ENCODE data around the gene KIAA0408. TPM values are rescaled to one million over a fixed set of nuclear protein-coding genes. Genes with fewer than 3 reads are reported as not detected.

KIAA0408 gene
- total and polyA plus RNA-seq, 2 of the 8 experiments (the other 6 are each of a cell fraction or from before 2014, with no cell fraction given), result 3.3 to 10.8 TPM

DNA sequence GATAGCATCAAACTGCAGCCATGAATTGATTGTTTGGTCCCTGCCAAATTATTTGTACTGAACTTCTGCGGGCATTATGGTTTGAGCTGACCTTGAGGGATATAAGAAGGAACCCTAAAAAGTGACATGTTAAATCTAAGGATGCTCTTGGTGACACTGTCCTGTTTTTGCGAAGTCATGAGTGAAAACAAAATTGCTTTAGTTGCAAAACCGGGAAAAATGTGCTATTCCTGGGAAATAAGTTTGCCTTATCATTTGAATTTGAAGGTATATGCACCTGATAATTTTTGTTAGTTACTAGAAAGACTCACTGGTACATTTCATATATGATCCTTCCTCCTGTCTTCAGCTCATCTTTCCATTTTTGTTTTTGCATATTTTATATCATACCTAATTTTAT is 7.8 kb downstream of the KIAA0408 start:
- Histone ChIP-seq H3K9me3 (ENCODE audit: insufficient read depth in 2 of 2, low read depth in 1 of 2, low read length in 1 of 2) (no peaks in the 10 kb centered on the region), H3K4me2 (ENCODE audit: insufficient read depth in 1 of 2, low read depth in 2 of 2, low read length in 2 of 2) (no peak overlapping the region), H2BK12ac (ENCODE audit: low read depth, low read length) (no peak overlapping the region), H3K14ac (ENCODE audit: insufficient read length) (no peak overlapping the region), H4K91ac (replicated peaks; ENCODE audit: insufficient read length, low read length) (no peak overlapping the region), H2BK120ac (replicated peaks; ENCODE audit: low read depth, low read length) (no peak overlapping the region), H3K56ac (replicated peaks; ENCODE audit: insufficient read length, low read depth, low read length) (no peak overlapping the region), H3K23me2 (ENCODE audit: low read depth, low read length) (no peaks in the 10 kb centered on the region), H2BK20ac (ENCODE audit: low read length) (no peak overlapping the region), H3K79me2 (ENCODE audit: control insufficient read depth in 1 of 2, insufficient read depth in 2 of 2, low read length in 2 of 2) (no peaks in the 10 kb centered on the region), H3K4me1 (replicated peaks in 1 of 4; ENCODE audit: control insufficient read depth in 3 of 4, insufficient read depth in 4 of 4, low read length in 3 of 4) (no peaks in the 10 kb centered on the region), H3K27ac (ENCODE audit: low read depth, low read length) (no peak overlapping the region), H3K18ac (ENCODE audit: extremely low read depth, low read length) (no peak overlapping the region), H3K4ac (replicated peaks; ENCODE audit: insufficient read length, low read depth, low read length) (no peak overlapping the region), H4K8ac (ENCODE audit: extremely low read depth, insufficient read depth, low read length) (no peak overlapping the region), H2AFZ (ENCODE audit: low read length) (no peak overlapping the region), H3K9ac (replicated peaks in 1 of 4; ENCODE audit: extremely low read depth in 1 of 4, low read depth in 3 of 4, low read length in 3 of 4) (no peak overlapping the region), H2BK15ac (ENCODE audit: low read length) (no peak overlapping the region), H2BK5ac (ENCODE audit: low read depth, low read length) (no peak overlapping the region), H3K23ac (ENCODE audit: insufficient read length) (no peak overlapping the region), H3K36me3 (ENCODE audit: control insufficient read depth in 2 of 4, insufficient read depth in 4 of 4, low read length in 3 of 4) (peaks cover 2 to 15% (median 10%) of the 10 kb centered on the region in 4 experiments), H2AK5ac (ENCODE audit: low read depth, low read length) (no peak overlapping the region), H3K27me3 (replicated peaks in 1 of 4; ENCODE audit: control insufficient read depth in 3 of 4, extremely low read depth in 1 of 4, insufficient read depth in 3 of 4, low read length in 3 of 4) (no peaks in the 10 kb centered on the region), H3K79me1 (ENCODE audit: low read depth, low read length) (no peaks in the 10 kb centered on the region), H4K20me1 (replicated peaks in 1 of 2; ENCODE audit: control insufficient read depth in 1 of 2, insufficient read depth in 2 of 2, low read length in 2 of 2) (no peaks in the 10 kb centered on the region), H4K5ac (ENCODE audit: insufficient read length, low read depth, low read length) (no peak overlapping the region), H3K4me3 (ENCODE audit: extremely low read depth in 1 of 4, insufficient read depth in 2 of 4, low read depth in 3 of 4, low read length in 4 of 4) (no peak overlapping the region)
- DNase-seq (ENCODE audit: low read depth in 1 of 2, low spot score in 2 of 2) (no peak), FAIRE-seq (no peak)
- ChIA-PET CTCF (ENCODE audit: partially characterized antibody) (interaction anchor here (0.9 to 1.2 kb wide), 2 partner anchors 15 to 64 kb away, joined by 3 read pairs; no protein-coding TSS in a partner anchor), POLR2A (ENCODE audit: partially characterized antibody) (no interaction called here)
- 87% methylated on average over 3 of the region's 3 CpGs; no CpG with 5 or more reads in 1 of the 2 experiments for WGBS, 2 experiments (ENCODE audit: extremely low coverage in 1 of 2, insufficient coverage in 1 of 2, insufficient read length in 1 of 2, insufficient replicate concordance in 2 of 2, low coverage in 1 of 2, low lambda C conversion rate in 2 of 2, missing lambda C conversion rate in 1 of 2)
- no peak for TF ChIP-seq TCF12 (IDR thresholded peaks at IDR 0.05; ENCODE audit: low read depth, low read length)
- TF ChIP-seq SP4 (IDR thresholded peaks at IDR 0.05; ENCODE audit: low read length), result no peak
- TF ChIP-seq CBX8 (IDR thresholded peaks at IDR 0.05; ENCODE audit: borderline replicate concordance, low read depth, low read length), result no peak
- TF ChIP-seq SAP30 (IDR thresholded peaks at IDR 0.05; ENCODE audit: insufficient read depth, insufficient replicate concordance, low read length), result no peak

All from H1 (cell line).